ENCODE measurements around the gene SPINT4.
A peak's percentile ranks its signal among the peaks of the same experiment; 100 is the strongest.

SPINT4 gene

GRCh38 chr20:45765307-45765875, 43.2 kb downstream of the SPINT4 start:
- no peak for DNase-seq (ENCODE audit: low read depth)

GRCh38 chr20:45765980-45766379, 43.8 kb downstream of the SPINT4 start:
- no peak for DNase-seq (ENCODE audit: low read depth)

- DNase-seq (ENCODE audit: low read depth), result no peak
Observed at GRCh38 chr20:45768479-45768878, 46.3 kb downstream of the SPINT4 start.

- DNase-seq (ENCODE audit: low read depth), result peak; percentile 66
Observed at GRCh38 chr20:45771182-45771759, 49.1 kb downstream of the SPINT4 start.

- no peak for DNase-seq (ENCODE audit: low read depth)
Observed at GRCh38 chr20:45772693-45773092, 50.5 kb downstream of the SPINT4 start.

GRCh38 chr20:45774945-45775344, 52.8 kb downstream of the SPINT4 start:
- no peak for DNase-seq (ENCODE audit: low read depth)

GRCh38 chr20:45775411-45775810, 53.3 kb downstream of the SPINT4 start:
- DNase-seq (ENCODE audit: low read depth), result no peak
